ENCODE measurements around the gene FAM168B.

DNA sequence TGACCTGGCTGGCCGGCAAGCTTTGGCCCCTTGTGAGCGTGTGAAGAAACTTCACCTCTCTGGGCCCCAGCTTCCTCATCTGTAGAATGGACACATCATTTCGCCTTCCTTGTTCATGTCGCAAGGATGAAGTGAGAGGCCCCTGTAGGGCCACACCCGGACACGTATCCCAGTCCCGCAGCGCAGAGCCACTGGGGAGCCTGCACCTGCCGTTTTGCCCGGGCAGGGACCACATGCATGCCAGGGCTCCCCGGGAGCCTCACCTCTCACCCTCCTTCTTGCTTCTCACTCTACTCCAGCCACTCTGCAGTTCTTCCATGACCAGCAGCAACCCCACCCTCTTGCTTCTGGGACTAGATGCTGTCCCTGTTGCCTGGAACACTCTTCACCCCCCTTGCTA lies 77.5 kb downstream of the FAM168B start:
- TF ChIP-seq, protein P1, sequence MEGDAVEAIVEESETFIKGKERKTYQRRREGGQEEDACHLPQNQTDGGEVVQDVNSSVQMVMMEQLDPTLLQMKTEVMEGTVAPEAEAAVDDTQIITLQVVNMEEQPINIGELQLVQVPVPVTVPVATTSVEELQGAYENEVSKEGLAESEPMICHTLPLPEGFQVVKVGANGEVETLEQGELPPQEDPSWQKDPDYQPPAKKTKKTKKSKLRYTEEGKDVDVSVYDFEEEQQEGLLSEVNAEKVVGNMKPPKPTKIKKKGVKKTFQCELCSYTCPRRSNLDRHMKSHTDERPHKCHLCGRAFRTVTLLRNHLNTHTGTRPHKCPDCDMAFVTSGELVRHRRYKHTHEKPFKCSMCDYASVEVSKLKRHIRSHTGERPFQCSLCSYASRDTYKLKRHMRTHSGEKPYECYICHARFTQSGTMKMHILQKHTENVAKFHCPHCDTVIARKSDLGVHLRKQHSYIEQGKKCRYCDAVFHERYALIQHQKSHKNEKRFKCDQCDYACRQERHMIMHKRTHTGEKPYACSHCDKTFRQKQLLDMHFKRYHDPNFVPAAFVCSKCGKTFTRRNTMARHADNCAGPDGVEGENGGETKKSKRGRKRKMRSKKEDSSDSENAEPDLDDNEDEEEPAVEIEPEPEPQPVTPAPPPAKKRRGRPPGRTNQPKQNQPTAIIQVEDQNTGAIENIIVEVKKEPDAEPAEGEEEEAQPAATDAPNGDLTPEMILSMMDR (conservative IDR thresholded peaks at IDR 0.05 in 1 of 2, IDR thresholded peaks at IDR 0.05 in 1 of 2; ENCODE audit: extremely low read depth in 1 of 2, insufficient read depth in 1 of 2, low read depth in 1 of 2, low read length in 2 of 2) = no peak
- no peak for TF ChIP-seq EZH2 (IDR thresholded peaks at IDR 0.05; ENCODE audit: borderline replicate concordance, low read length)
